Measurements from ENCODE around the gene BBC3. TPM values are rescaled to one million over a fixed set of nuclear protein-coding genes. Genes with fewer than 3 reads are reported as not detected.

BBC3 gene
- total and polyA plus RNA-seq, 2 experiments from 2014 or later = 23.4 to 31.9 TPM

GRCh38 chr19:47187335-47187655 is 43.7 kb downstream of the BBC3 start:
- H2AFZ ChIP-seq = no peak overlapping the region
- peaks cover 75% of the 10 kb centered on the region for H3K79me2 ChIP-seq (replicated peaks; ENCODE audit: insufficient read depth)
- peaks cover 5% of the 10 kb centered on the region for H3K27me3 Mint-ChIP-seq (ENCODE audit: insufficient read depth, low read depth, poor library complexity)
- H3K4me3 Mint-ChIP-seq = no peak overlapping the region
- TF ChIP-seq NANOG (IDR thresholded peaks at IDR 0.05; ENCODE audit: borderline replicate concordance) (no peak), STAT1 (IDR thresholded peaks at IDR 0.05; ENCODE audit: unreplicated experiment) (no peak), CTCF (conservative IDR thresholded peaks at IDR 0.05; ENCODE audit: low read depth in 2 of 2) (no peak), JUNB (IDR thresholded peaks at IDR 0.05; ENCODE audit: unreplicated experiment) (no peak)
- TF ChIP-seq, protein P1, sequence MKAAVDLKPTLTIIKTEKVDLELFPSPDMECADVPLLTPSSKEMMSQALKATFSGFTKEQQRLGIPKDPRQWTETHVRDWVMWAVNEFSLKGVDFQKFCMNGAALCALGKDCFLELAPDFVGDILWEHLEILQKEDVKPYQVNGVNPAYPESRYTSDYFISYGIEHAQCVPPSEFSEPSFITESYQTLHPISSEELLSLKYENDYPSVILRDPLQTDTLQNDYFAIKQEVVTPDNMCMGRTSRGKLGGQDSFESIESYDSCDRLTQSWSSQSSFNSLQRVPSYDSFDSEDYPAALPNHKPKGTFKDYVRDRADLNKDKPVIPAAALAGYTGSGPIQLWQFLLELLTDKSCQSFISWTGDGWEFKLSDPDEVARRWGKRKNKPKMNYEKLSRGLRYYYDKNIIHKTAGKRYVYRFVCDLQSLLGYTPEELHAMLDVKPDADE (IDR thresholded peaks at IDR 0.05) = no peak
- TF ChIP-seq, protein P2, sequence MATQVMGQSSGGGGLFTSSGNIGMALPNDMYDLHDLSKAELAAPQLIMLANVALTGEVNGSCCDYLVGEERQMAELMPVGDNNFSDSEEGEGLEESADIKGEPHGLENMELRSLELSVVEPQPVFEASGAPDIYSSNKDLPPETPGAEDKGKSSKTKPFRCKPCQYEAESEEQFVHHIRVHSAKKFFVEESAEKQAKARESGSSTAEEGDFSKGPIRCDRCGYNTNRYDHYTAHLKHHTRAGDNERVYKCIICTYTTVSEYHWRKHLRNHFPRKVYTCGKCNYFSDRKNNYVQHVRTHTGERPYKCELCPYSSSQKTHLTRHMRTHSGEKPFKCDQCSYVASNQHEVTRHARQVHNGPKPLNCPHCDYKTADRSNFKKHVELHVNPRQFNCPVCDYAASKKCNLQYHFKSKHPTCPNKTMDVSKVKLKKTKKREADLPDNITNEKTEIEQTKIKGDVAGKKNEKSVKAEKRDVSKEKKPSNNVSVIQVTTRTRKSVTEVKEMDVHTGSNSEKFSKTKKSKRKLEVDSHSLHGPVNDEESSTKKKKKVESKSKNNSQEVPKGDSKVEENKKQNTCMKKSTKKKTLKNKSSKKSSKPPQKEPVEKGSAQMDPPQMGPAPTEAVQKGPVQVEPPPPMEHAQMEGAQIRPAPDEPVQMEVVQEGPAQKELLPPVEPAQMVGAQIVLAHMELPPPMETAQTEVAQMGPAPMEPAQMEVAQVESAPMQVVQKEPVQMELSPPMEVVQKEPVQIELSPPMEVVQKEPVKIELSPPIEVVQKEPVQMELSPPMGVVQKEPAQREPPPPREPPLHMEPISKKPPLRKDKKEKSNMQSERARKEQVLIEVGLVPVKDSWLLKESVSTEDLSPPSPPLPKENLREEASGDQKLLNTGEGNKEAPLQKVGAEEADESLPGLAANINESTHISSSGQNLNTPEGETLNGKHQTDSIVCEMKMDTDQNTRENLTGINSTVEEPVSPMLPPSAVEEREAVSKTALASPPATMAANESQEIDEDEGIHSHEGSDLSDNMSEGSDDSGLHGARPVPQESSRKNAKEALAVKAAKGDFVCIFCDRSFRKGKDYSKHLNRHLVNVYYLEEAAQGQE (IDR thresholded peaks at IDR 0.05; ENCODE audit: unreplicated experiment) = no peak
- peaks cover 22% of the 10 kb centered on the region for H3K36me3 ChIP-seq (ENCODE audit: insufficient read depth)
- no peak overlapping the region for H3K4me2 ChIP-seq
- H3K27ac ChIP-seq (ENCODE audit: low read depth) = peak overlapping the region; percentile 87
- H3K4me1 Mint-ChIP-seq = peaks cover 6% of the 10 kb centered on the region
- H4K20me1 ChIP-seq (replicated peaks; ENCODE audit: insufficient read depth) = peaks cover 44% of the 10 kb centered on the region
- H3F3A ChIP-seq (replicated peaks; ENCODE audit: low read depth) = peaks cover 57% of the 10 kb centered on the region
- no peaks in the 10 kb centered on the region for H3K9me3 Mint-ChIP-seq
- ATAC-seq = no peak
- H3K9me2 ChIP-seq (ENCODE audit: insufficient read depth) = no peaks in the 10 kb centered on the region
- H3K4me3 ChIP-seq = no peak overlapping the region
- no peaks in the 10 kb centered on the region for H3K4me1 ChIP-seq (ENCODE audit: insufficient read depth)
- H3K27ac Mint-ChIP-seq = peak overlapping the region; percentile 45
- H3K36me3 Mint-ChIP-seq (ENCODE audit: low read depth) = peaks cover 64% of the 10 kb centered on the region
- no peaks in the 10 kb centered on the region for H3K27me3 ChIP-seq (ENCODE audit: insufficient read depth)
- DNase-seq (ENCODE audit: low spot score) = no peak

DNA sequence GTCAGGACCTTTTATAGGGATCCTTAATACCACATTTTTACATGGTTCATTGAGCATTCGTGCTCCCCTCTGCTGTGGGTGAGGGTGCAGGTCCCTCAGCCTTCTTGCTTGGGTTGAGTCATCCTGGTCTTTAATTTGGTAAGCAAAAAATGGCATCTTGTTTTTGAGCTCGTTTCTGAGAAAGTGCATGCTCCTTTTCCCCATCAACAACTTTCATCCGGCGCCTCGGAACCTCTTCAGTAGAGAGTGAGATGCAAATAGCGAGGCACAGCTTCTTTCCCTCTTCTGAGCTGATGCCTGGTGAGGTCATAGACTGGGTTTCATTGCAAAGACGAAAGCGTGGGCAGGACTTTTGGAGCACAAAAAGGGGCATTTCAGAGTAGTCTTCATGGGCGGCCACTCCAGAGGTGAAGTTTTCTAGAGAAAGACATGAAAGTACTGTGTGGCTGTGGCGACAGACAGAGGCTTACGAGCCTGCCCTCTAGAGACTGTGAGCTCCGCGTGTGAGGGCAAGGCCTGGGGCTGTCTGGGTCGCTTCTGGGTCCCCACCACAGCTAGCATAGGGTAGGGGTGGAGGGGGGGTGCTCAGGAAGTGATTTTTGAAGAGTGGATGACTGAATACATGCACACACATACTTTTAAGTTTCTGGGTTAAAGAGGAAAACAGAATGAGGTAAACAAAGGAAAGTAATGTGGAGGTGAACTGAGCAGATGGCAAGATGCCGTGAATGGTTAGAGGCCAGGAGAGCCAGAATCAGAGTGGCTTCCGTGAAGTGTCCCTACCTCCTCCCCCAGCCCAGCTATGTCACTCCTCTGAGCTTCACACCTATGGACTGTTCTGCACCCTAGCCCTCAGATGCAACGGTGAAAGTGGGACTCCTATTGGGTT is 44.3 kb downstream of the BBC3 start:
- peak overlapping the region; percentile 87 for H3K27ac ChIP-seq (ENCODE audit: low read depth)
- H3K27me3 ChIP-seq (ENCODE audit: insufficient read depth) = no peaks in the 10 kb centered on the region
- no peak overlapping the region for H2AFZ ChIP-seq
- Mint-ChIP-seq H3K27me3 (ENCODE audit: insufficient read depth, low read depth, poor library complexity) (peaks cover 5% of the 10 kb centered on the region), H3K27ac (peak overlapping the region; percentile 45), H3K36me3 (ENCODE audit: low read depth) (peaks cover 70% of the 10 kb centered on the region), H3K9me3 (no peaks in the 10 kb centered on the region), H3K4me1 (peaks cover 6% of the 10 kb centered on the region), H3K4me3 (no peak overlapping the region)
- no peak overlapping the region for H3K4me3 ChIP-seq
- no peaks in the 10 kb centered on the region for H3K4me1 ChIP-seq (ENCODE audit: insufficient read depth)
- peak; percentile 56 for ATAC-seq
- H4K20me1 ChIP-seq (replicated peaks; ENCODE audit: insufficient read depth) = peaks cover 38% of the 10 kb centered on the region
- H3K4me2 ChIP-seq = no peak overlapping the region
- H3K79me2 ChIP-seq (replicated peaks; ENCODE audit: insufficient read depth) = peaks cover 76% of the 10 kb centered on the region
- peaks cover 27% of the 10 kb centered on the region for H3K36me3 ChIP-seq (ENCODE audit: insufficient read depth)
- TF ChIP-seq EZH2phosphoT487 (IDR thresholded peaks at IDR 0.05; ENCODE audit: unreplicated experiment) (no peak), CTCF (conservative IDR thresholded peaks at IDR 0.05; ENCODE audit: low read depth in 2 of 2) (0 out of 4 replicates have a peak, but pooled peaks of 1 of the 2 experiments have one; percentile 9)
- H3F3A ChIP-seq (replicated peaks; ENCODE audit: low read depth) = peaks cover 57% of the 10 kb centered on the region
- no peaks in the 10 kb centered on the region for H3K9me2 ChIP-seq (ENCODE audit: insufficient read depth)
- DNase-seq (ENCODE audit: low spot score) = no peak

All from GM23338 (cell line).